Loucy (cell line): Measurements from ENCODE around the gene ZNF555.

Experiments
- H2AFZ ChIP-seq: fragments of 200-600 bp; sonication (generic); 2 replicates; pipeline ENCODE4 v1.6.0; 2016; ENCODE audit warnings: antibody characterized with exemption, mild to moderate bottlenecking, low read length, moderate library complexity
- H3F3A ChIP-seq: fragments of 200-600 bp; 2 replicates; pipeline ENCODE4 v1.6.0; 2016; ENCODE audit warnings: antibody characterized with exemption, low read depth, mild to moderate bottlenecking
- H3K27me3 ChIP-seq: fragments of 200-600 bp; sonication (generic); 2 replicates; pipeline ENCODE4 v1.6.1; 2014; ENCODE audit warnings: low read length, mild to moderate bottlenecking; ENCODE audit not compliant: insufficient read depth, poor library complexity, severe bottlenecking
- H3K36me3 ChIP-seq: fragments of 200-600 bp; sonication (generic); 2 replicates; pipeline ENCODE4 v1.6.1; 2016; ENCODE audit warnings: low read length; ENCODE audit not compliant: insufficient read depth
- H3K4me1 ChIP-seq: fragments of 200-600 bp; sonication (generic); 2 replicates; pipeline ENCODE4 v1.5.1; 2014; ENCODE audit warnings: low read length, mild to moderate bottlenecking; ENCODE audit not compliant: insufficient read depth, poor library complexity, severe bottlenecking
- H3K4me2 ChIP-seq: fragments of 200-600 bp; sonication (generic); 2 replicates; pipeline ENCODE4 v1.6.0; 2014; ENCODE audit warnings: antibody characterized with exemption, low read length, low read depth, mild to moderate bottlenecking; ENCODE audit not compliant: poor library complexity, severe bottlenecking
- H3K4me3 ChIP-seq: fragments of 200-600 bp; sonication (generic); 2 replicates; pipeline ENCODE4 v1.5.1; 2014; ENCODE audit warnings: low read length, mild to moderate bottlenecking, mixed read lengths; ENCODE audit not compliant: poor library complexity, severe bottlenecking
- H3K79me2 ChIP-seq: fragments of 200-600 bp; sonication (generic); 2 replicates; pipeline ENCODE4 v1.6.1; 2014; ENCODE audit warnings: low read length; ENCODE audit not compliant: insufficient read depth
- H3K9ac ChIP-seq: fragments of 200-600 bp; sonication (generic); 2 replicates; pipeline ENCODE4 v1.6.0; 2014; ENCODE audit warnings: mild to moderate bottlenecking, low read depth, low read length, moderate library complexity; ENCODE audit not compliant: poor library complexity, severe bottlenecking
- H3K9me2 ChIP-seq: fragments of 200-600 bp; sonication (generic); replicated peaks from 2 replicates; pipeline ENCODE4 v1.6.1; 2016; ENCODE audit warnings: low read depth, low read length, mixed read lengths
- H3K9me3 ChIP-seq: fragments of 200-600 bp; sonication (generic); 2 replicates; pipeline ENCODE4 v1.6.1; 2014; ENCODE audit warnings: mild to moderate bottlenecking, antibody characterized with exemption, low read length, low read depth; ENCODE audit not compliant: insufficient read depth
- H4K20me1 ChIP-seq: fragments of 200-600 bp; sonication (generic); 2 replicates; pipeline ENCODE4 v1.6.0; 2014; ENCODE audit warnings: antibody characterized with exemption, low read length, mild to moderate bottlenecking; ENCODE audit not compliant: insufficient read depth, poor library complexity, severe bottlenecking
- CTCF ChIP-seq: fragments of 200-600 bp; sonication (generic); conservative IDR thresholded peaks from 2 replicates; pipeline ENCODE4 v1.5.1; 2014; ENCODE audit warnings: mild to moderate bottlenecking, antibody characterized with exemption, low read length
- EZH2phosphoT487 ChIP-seq: fragments of 200-600 bp; IDR thresholded peaks from 2 replicates; pipeline ENCODE4 v1.6.1; 2018; ENCODE audit warnings: antibody characterized with exemption, mild to moderate bottlenecking, moderate library complexity, borderline replicate concordance

ZNF555 gene

DNA sequence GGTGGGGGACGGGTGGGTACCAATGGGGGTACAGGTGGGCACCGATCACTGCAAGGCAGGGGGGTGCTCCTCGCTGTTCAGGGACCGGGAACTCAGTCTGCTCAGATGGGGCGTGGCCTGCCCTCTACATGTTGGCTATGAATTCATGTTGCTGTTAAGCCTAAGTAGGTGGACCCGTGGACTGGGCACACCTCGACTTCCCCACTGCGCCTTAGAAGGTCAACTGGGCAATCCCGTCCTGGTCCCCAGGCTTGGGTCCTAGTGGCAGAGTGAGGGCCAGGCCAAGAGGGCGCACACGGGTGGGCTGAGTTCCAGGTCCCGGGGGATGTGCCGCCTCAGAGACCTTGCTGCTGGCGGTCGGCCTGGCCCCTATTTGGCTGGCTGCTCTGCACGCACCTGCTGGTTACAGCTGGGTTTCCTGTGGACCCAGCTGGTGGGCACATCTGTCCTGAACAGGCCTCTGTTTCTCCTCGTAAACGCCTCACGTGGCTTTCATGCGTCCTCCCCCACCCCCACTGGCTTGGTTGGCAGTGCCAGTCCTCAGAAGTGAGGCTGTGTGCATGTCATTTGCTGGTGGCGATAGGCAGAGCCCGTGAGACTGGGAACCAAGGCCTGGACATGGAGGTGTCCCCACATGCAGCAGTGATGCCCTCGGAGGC, 35.2 kb upstream of the ZNF555 start:
- no peak overlapping the region for H2AFZ ChIP-seq
- TF ChIP-seq CTCF (no peak), EZH2phosphoT487 (no peak)
- peaks cover 56% of the 10 kb centered on the region; the same call in 1 of the 2 replicates for H3K36me3 ChIP-seq
- H3K4me2 ChIP-seq, result no peak overlapping the region
- no peaks in the 10 kb centered on the region for H3K9me2 ChIP-seq
- H4K20me1 ChIP-seq, result no peaks in the 10 kb centered on the region
- no peaks in the 10 kb centered on the region for H3K4me1 ChIP-seq
- H3K27me3 ChIP-seq, result no peaks in the 10 kb centered on the region
- H3K9ac ChIP-seq, result no peak overlapping the region
- no peaks in the 10 kb centered on the region for H3F3A ChIP-seq
- H3K4me3 ChIP-seq, result no peak overlapping the region
- no peaks in the 10 kb centered on the region for H3K79me2 ChIP-seq
- H3K9me3 ChIP-seq, result no peaks in the 10 kb centered on the region

DNA sequence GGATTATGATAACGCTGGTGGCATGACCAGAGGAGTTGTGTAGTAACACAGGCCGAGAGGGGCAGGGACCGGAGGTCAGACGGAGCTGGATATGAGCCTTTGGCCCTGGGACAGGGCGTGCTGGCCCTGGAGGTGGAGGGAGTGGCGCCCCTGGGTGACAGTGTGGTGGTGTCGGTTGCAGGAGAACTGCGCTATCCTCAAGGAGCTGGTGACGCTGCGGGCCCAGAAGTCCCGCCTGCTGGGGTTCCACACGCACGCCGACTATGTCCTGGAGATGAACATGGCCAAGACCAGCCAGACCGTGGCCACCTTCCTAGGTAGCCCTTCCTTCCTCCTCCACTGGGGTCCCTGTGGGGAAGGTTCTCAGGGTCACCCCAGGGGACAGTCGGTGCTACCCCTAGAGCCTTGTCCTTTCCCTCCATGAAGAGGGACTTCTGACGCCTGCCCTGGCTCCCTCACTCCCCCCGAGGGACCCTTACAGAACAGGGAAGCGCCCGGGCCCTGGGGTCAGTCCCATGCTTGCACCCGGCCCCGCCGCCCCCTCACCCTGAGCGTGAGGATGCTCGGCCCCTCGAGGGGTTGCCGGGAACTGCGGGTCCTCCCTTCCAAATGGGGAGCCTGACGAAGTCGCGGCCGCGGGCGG, 34.4 kb upstream of the ZNF555 start:
- Histone ChIP-seq H3F3A (no peaks in the 10 kb centered on the region), H3K9ac (no peak overlapping the region), H3K36me3 (peaks cover 60% of the 10 kb centered on the region; the same call in 1 of the 2 replicates), H3K4me3 (no peak overlapping the region), H4K20me1 (no peaks in the 10 kb centered on the region), H3K9me3 (no peaks in the 10 kb centered on the region), H3K4me2 (no peak overlapping the region), H3K4me1 (no peaks in the 10 kb centered on the region), H3K27me3 (no peaks in the 10 kb centered on the region), H2AFZ (no peak overlapping the region), H3K9me2 (no peaks in the 10 kb centered on the region), H3K79me2 (no peaks in the 10 kb centered on the region)
- TF ChIP-seq CTCF, result no peak
- TF ChIP-seq EZH2phosphoT487, result no peak

GRCh38 chr19:2807379-2808128, 33.7 kb upstream of the ZNF555 start:
- Histone ChIP-seq H3K4me2 (no peak overlapping the region), H3F3A (no peaks in the 10 kb centered on the region), H3K27me3 (no peaks in the 10 kb centered on the region), H3K9me2 (no peaks in the 10 kb centered on the region), H3K9me3 (no peaks in the 10 kb centered on the region), H3K9ac (no peak overlapping the region), H4K20me1 (no peaks in the 10 kb centered on the region), H2AFZ (no peak overlapping the region), H3K79me2 (no peaks in the 10 kb centered on the region), H3K4me3 (no peak overlapping the region), H3K4me1 (no peaks in the 10 kb centered on the region), H3K36me3 (peaks cover 60% of the 10 kb centered on the region; the same call in 1 of the 2 replicates)
- TF ChIP-seq CTCF (no peak), EZH2phosphoT487 (no peak)
